Tibial nerve (tissue), 4 donors: ENCODE data around the gene TNS3. TPM values are rescaled to one million over a fixed set of nuclear protein-coding genes. Genes with fewer than 3 reads are reported as not detected.
A peak's percentile ranks its signal among the peaks of the same experiment; 100 is the strongest.

Source experiments
- DNase-seq, 2 donors: peaks; one replicate each; pipeline ENCODE4 v3.0.0-alpha.2; 2019; ENCODE audit warnings: low spot score in 2 of 2
- H3K27ac ChIP-seq, 4 donors: fragments of 200-600 bp; sonication (generic) in 3 of 4; one replicate each; pipeline ENCODE4 v1.5.1; 2017 to 2019; ENCODE audit warnings: mild to moderate bottlenecking in 1 of 4
- H3K27me3 ChIP-seq, 2 donors: fragments of 200-600 bp; sonication (generic) in 1 of 2; one replicate each; pipeline versions ENCODE4 v1.5.1 to v1.6.0; 2017 to 2019
- H3K36me3 ChIP-seq, 3 donors: fragments of 200-600 bp; sonication (generic); one replicate each; pipeline ENCODE4 v1.5.1; 2018 to 2019
- H3K4me1 ChIP-seq, 4 donors: fragments of 200-600 bp; sonication (generic) in 3 of 4; one replicate each; pipeline ENCODE4 v1.5.1; 2017 to 2019
- H3K4me3 ChIP-seq, 4 donors: fragments of 200-600 bp; sonication (generic) in 3 of 4; one replicate each; pipeline ENCODE4 v1.5.1; 2017 to 2019; ENCODE audit warnings: mild to moderate bottlenecking in 1 of 4, moderate library complexity in 1 of 4
- H3K9me3 ChIP-seq, 4 donors: fragments of 200-600 bp; sonication (generic) in 3 of 4; one replicate each; pipeline ENCODE4 v1.5.1; 2017 to 2019
- CTCF ChIP-seq, 5 experiments: fragments of 200-600 bp in 3 of 5; fragments of 450-650 bp in 2 of 5; sonication (generic) in 3 of 5; IDR thresholded peaks; one replicate each; pipeline ENCODE4 v1.5.1; 2016 to 2019; ENCODE audit warnings: antibody characterized with exemption in 5 of 5, mild to moderate bottlenecking in 3 of 5, moderate library complexity in 2 of 5
- EP300 ChIP-seq, 2 donors: sonication (generic); formaldehyde crosslinking; IDR thresholded peaks; one replicate each; pipeline ENCODE4 v1.6.1; 2017; ENCODE audit warnings: antibody characterized with exemption in 2 of 2, mild to moderate bottlenecking in 1 of 2
- POLR2A ChIP-seq, 2 donors: fragments of 450-650 bp; IDR thresholded peaks; one replicate each; pipeline ENCODE4 v1.6.1; 2017; ENCODE audit warnings: antibody characterized with exemption in 2 of 2, mild to moderate bottlenecking in 2 of 2, moderate library complexity in 2 of 2
- WGBS, 2 donors: methylation state at CpG; one replicate each; pipeline ENCODE4 v1.1.5; 2018; 5-methylcytosine and 5-hydroxymethylcytosine counted together
- total RNA-seq, 4 donors: library from RNA; depleted of rRNA; stranded (reverse); fragments of >200 nt; gene quantifications; one replicate each; pipeline ENCODE4 v1.1.0, GENCODE V29; 2016

The TNS3 gene
- total RNA-seq, 4 donors from 2014 or later, result 118 to 142 (median 133) TPM

DNA sequence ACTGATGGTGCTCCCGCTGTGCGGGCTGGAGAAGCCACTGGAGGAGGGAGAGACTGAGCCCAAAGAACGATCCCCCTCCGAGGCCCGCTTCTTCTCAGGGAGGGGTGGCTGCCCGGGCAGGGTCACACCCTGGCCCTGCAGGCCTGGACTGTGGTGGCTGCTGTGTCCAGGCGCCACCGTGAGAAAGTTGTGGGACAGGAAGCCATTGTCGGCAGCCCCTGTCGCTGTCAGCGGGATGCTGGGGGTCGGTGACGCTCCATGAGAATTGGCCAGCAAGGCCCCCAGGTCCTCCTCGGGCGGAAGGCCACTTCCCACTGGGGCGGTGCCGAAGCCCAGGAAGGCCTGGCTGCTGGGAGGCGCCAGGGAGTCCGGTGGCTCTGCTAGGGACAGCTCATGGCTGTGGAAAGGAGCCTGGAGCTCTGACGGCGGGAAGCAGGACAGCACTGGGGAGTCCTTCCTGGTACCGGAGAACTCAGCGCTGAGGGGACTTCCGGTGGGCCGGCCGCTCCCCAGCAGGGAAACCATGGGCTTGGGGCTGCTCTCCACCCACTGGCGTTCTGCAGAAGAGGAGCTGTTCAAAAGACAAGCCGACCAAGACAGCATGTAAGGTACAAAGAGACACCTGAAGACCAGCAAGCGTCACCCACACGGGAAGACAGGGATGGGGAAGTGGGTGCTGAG lies 278.8 kb downstream of the TNS3 start:
- Histone ChIP-seq H3K27me3 (no peaks in the 10 kb centered on the region), H3K9me3 (no peaks in the 10 kb centered on the region), H3K27ac (peak overlapping the region; percentile 64 to 92 (median 74)), H3K4me1 (peaks cover 0 to 77% (median 35%) of the 10 kb centered on the region in 4 donors), H3K4me3 (peak overlapping the region in 1 of 4 donors; percentile 4), H3K36me3 (peaks cover 0 to 61% (median 0%) of the 10 kb centered on the region in 3 donors)
- no peak for DNase-seq
- TF ChIP-seq POLR2A (IDR thresholded peaks at IDR 0.05) (no peak), CTCF (IDR thresholded peaks at IDR 0.05) (no peak), EP300 (IDR thresholded peaks at IDR 0.05) (no peak)
- 67 to 71% methylated on average over 10 to 28 of the region's 30 CpGs for WGBS, 2 donors

DNA sequence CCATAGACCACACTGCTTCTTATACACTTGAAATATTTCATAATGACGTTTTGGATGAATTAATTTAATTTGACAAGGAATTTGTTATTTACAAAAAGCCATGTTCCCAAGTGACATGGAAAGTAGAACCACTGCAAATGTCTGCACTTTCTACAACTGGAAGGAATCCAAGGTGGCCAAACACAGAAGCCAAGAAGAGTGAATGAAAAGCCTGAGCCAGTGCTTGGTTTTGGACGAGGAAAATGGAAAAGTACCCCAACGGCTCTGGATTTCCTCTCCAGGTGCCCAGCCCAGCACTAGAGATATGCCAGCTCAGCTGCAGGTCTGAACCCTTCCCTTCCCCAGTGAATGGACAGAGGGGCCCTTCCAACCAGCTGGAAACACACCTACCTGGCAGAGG lies 279.4 kb downstream of the TNS3 start:
- Histone ChIP-seq H3K9me3 (no peaks in the 10 kb centered on the region), H3K4me1 (peaks cover 0 to 83% (median 36%) of the 10 kb centered on the region in 4 donors), H3K4me3 (no peak overlapping the region), H3K27ac (peak overlapping the region; percentile 64 to 92 (median 74)), H3K27me3 (no peaks in the 10 kb centered on the region), H3K36me3 (peaks cover 0 to 59% (median 0%) of the 10 kb centered on the region in 3 donors)
- no peak for DNase-seq
- 25 to 27% methylated on average over 3 of the region's 3 CpGs for WGBS, 2 donors
- TF ChIP-seq POLR2A (IDR thresholded peaks at IDR 0.05) (no peak), EP300 (IDR thresholded peaks at IDR 0.05) (no peak), CTCF (IDR thresholded peaks at IDR 0.05) (no peak)

- H3K9me3 ChIP-seq, result no peaks in the 10 kb centered on the region
- no peak for TF ChIP-seq CTCF (IDR thresholded peaks at IDR 0.05)
- TF ChIP-seq POLR2A (IDR thresholded peaks at IDR 0.05), result no peak
- no peak for TF ChIP-seq EP300 (IDR thresholded peaks at IDR 0.05)
- no peak overlapping the region for H3K4me3 ChIP-seq
- H3K27ac ChIP-seq, result peak overlapping the region; percentile 15 to 92 (median 73)
- 81 to 83% methylated on average over 10 of the region's 10 CpGs for WGBS, 2 donors
- H3K27me3 ChIP-seq, result no peaks in the 10 kb centered on the region
- no peak for DNase-seq
- H3K4me1 ChIP-seq, result peaks cover 0 to 91% (median 39%) of the 10 kb centered on the region in 4 donors
- peaks cover 0 to 66% (median 0%) of the 10 kb centered on the region in 3 donors for H3K36me3 ChIP-seq
Measured at GRCh38 chr7:47301657-47302295, 280.1 kb downstream of the TNS3 start.

- no peak for DNase-seq
- Histone ChIP-seq H3K27me3 (no peaks in the 10 kb centered on the region), H3K4me3 (no peak overlapping the region), H3K36me3 (peaks cover 0 to 73% (median 0%) of the 10 kb centered on the region in 3 donors), H3K4me1 (peaks cover 0 to 97% (median 39%) of the 10 kb centered on the region in 4 donors), H3K27ac (peak overlapping the region; percentile 15 to 92 (median 60)), H3K9me3 (no peaks in the 10 kb centered on the region)
- WGBS, 2 donors, result 46 to 47% methylated on average over 6 of the region's 6 CpGs
- TF ChIP-seq CTCF (IDR thresholded peaks at IDR 0.05) (no peak), EP300 (IDR thresholded peaks at IDR 0.05) (no peak), POLR2A (IDR thresholded peaks at IDR 0.05) (no peak)
Measured at GRCh38 chr7:47301105-47301477, 280.8 kb downstream of the TNS3 start.
